Measurements from ENCODE around the gene MAGIX.
"Not testable (repeated sequence)": the region's sequence is repeated elsewhere in the genome, so short reads cannot be mapped to it uniquely, and the experiment has no call there.

The MAGIX gene

GRCh38 chrX:49147282-49147681 lies 15.3 kb upstream of the MAGIX start:
- Mint-ChIP-seq H3K27ac (ENCODE audit: low read depth) (no peak overlapping the region), H3K27me3 (no peaks in the 10 kb centered on the region), H3K4me3 (no peak overlapping the region), H3K36me3 (ENCODE audit: insufficient read depth) (no peaks in the 10 kb centered on the region), H3K4me1 (no peaks in the 10 kb centered on the region), H3K9me3 (no peaks in the 10 kb centered on the region)
- ATAC-seq (replicated peaks; ENCODE audit: extremely low read depth, poor library complexity, severe bottlenecking) (no peak), DNase-seq (ENCODE audit: low spot score in 2 of 2) (no peak)

GRCh38 chrX:49147936-49148335 lies 14.6 kb upstream of the MAGIX start:
- ATAC-seq (replicated peaks; ENCODE audit: extremely low read depth, poor library complexity, severe bottlenecking) (no peak), DNase-seq (ENCODE audit: low spot score in 2 of 2) (no peak)
- no peak overlapping the region for H3K27ac Mint-ChIP-seq (ENCODE audit: low read depth)
- H3K27me3 Mint-ChIP-seq, result no peaks in the 10 kb centered on the region
- no peak overlapping the region for H3K4me3 Mint-ChIP-seq
- H3K4me1 Mint-ChIP-seq, result no peaks in the 10 kb centered on the region
- no peaks in the 10 kb centered on the region for H3K9me3 Mint-ChIP-seq
- H3K36me3 Mint-ChIP-seq (ENCODE audit: insufficient read depth), result no peaks in the 10 kb centered on the region

- H3K9me3 Mint-ChIP-seq; H3K4me3 Mint-ChIP-seq; ATAC-seq (replicated peaks; ENCODE audit: extremely low read depth, poor library complexity, severe bottlenecking); H3K27me3 Mint-ChIP-seq; H3K36me3 Mint-ChIP-seq (ENCODE audit: insufficient read depth); H3K27ac Mint-ChIP-seq (ENCODE audit: low read depth); DNase-seq (ENCODE audit: low spot score in 2 of 2); H3K4me1 Mint-ChIP-seq: not testable (repeated sequence)
Measured at GRCh38 chrX:49148390-49149100, 14.0 kb upstream of the MAGIX start.

GRCh38 chrX:49149291-49149690 lies 13.3 kb upstream of the MAGIX start:
- H3K9me3 Mint-ChIP-seq; H3K4me3 Mint-ChIP-seq; H3K36me3 Mint-ChIP-seq (ENCODE audit: insufficient read depth); H3K27ac Mint-ChIP-seq (ENCODE audit: low read depth); H3K27me3 Mint-ChIP-seq; ATAC-seq (replicated peaks; ENCODE audit: extremely low read depth, poor library complexity, severe bottlenecking); H3K4me1 Mint-ChIP-seq; DNase-seq (ENCODE audit: low spot score in 2 of 2): not testable (repeated sequence)

- H3K27ac Mint-ChIP-seq (ENCODE audit: low read depth), result no peak overlapping the region
- no peaks in the 10 kb centered on the region for H3K27me3 Mint-ChIP-seq
- peaks cover 8% of the 10 kb centered on the region for H3K36me3 Mint-ChIP-seq (ENCODE audit: insufficient read depth)
- no peaks in the 10 kb centered on the region for H3K9me3 Mint-ChIP-seq
- ATAC-seq (replicated peaks; ENCODE audit: extremely low read depth, poor library complexity, severe bottlenecking) (no peak), DNase-seq (ENCODE audit: low spot score in 2 of 2) (no peak)
- no peak overlapping the region for H3K4me3 Mint-ChIP-seq
- H3K4me1 Mint-ChIP-seq, result peaks cover 17% of the 10 kb centered on the region
Measured at GRCh38 chrX:49153467-49153866, 9.1 kb upstream of the MAGIX start.

- ATAC-seq (replicated peaks; ENCODE audit: extremely low read depth, poor library complexity, severe bottlenecking), result peak; percentile 16
- H3K4me3 Mint-ChIP-seq, result peak overlapping the region; percentile 93
- DNase-seq (ENCODE audit: low spot score in 2 of 2), result no peak
Measured at GRCh38 chrX:49155243-49155899, 7.2 kb upstream of the MAGIX start.

GRCh38 chrX:49155900-49156837 lies 6.4 kb upstream of the MAGIX start:
- Mint-ChIP-seq H3K27me3 (no peaks in the 10 kb centered on the region), H3K9me3 (no peaks in the 10 kb centered on the region), H3K36me3 (ENCODE audit: insufficient read depth) (peaks cover 8% of the 10 kb centered on the region), H3K4me1 (peaks cover 17% of the 10 kb centered on the region), H3K4me3 (peak overlapping the region; percentile 93), H3K27ac (ENCODE audit: low read depth) (peak overlapping the region; percentile 94)
- ATAC-seq (replicated peaks; ENCODE audit: extremely low read depth, poor library complexity, severe bottlenecking) (peak; percentile 93), DNase-seq (ENCODE audit: low spot score in 2 of 2) (peak; percentile 70 to 78)

More at GRCh38 chrX:49155243-49155899, 7.2 kb upstream of the MAGIX start:
- Mint-ChIP-seq H3K27ac (ENCODE audit: low read depth) (peak overlapping the region; percentile 94), H3K4me1 (peaks cover 17% of the 10 kb centered on the region), H3K9me3 (no peaks in the 10 kb centered on the region), H3K36me3 (ENCODE audit: insufficient read depth) (peaks cover 8% of the 10 kb centered on the region), H3K27me3 (no peaks in the 10 kb centered on the region)

- no peak for DNase-seq (ENCODE audit: low spot score in 2 of 2)
- Mint-ChIP-seq H3K9me3 (no peaks in the 10 kb centered on the region), H3K27ac (ENCODE audit: low read depth) (no peak overlapping the region), H3K27me3 (no peaks in the 10 kb centered on the region), H3K4me1 (peaks cover 17% of the 10 kb centered on the region), H3K36me3 (ENCODE audit: insufficient read depth) (peaks cover 8% of the 10 kb centered on the region), H3K4me3 (no peak overlapping the region)
- ATAC-seq (replicated peaks; ENCODE audit: extremely low read depth, poor library complexity, severe bottlenecking), result no peak
Measured at GRCh38 chrX:49157194-49157593, 5.4 kb upstream of the MAGIX start.

- Mint-ChIP-seq H3K4me3 (no peak overlapping the region), H3K9me3 (no peaks in the 10 kb centered on the region), H3K27ac (ENCODE audit: low read depth) (no peak overlapping the region), H3K36me3 (ENCODE audit: insufficient read depth) (peaks cover 9% of the 10 kb centered on the region), H3K4me1 (peaks cover 20% of the 10 kb centered on the region), H3K27me3 (no peaks in the 10 kb centered on the region)
- no peak for DNase-seq (ENCODE audit: low spot score in 2 of 2)
- ATAC-seq (replicated peaks; ENCODE audit: extremely low read depth, poor library complexity, severe bottlenecking), result no peak
Measured at GRCh38 chrX:49160908-49161307, 1.6 kb upstream of the MAGIX start.

- H3K36me3 Mint-ChIP-seq (ENCODE audit: insufficient read depth), result peaks cover 3% of the 10 kb centered on the region
- H3K4me3 Mint-ChIP-seq, result no peak overlapping the region
- no peak overlapping the region for H3K27ac Mint-ChIP-seq (ENCODE audit: low read depth)
- no peaks in the 10 kb centered on the region for H3K9me3 Mint-ChIP-seq
- no peaks in the 10 kb centered on the region for H3K27me3 Mint-ChIP-seq
- ATAC-seq (replicated peaks; ENCODE audit: extremely low read depth, poor library complexity, severe bottlenecking) (no peak), DNase-seq (ENCODE audit: low spot score in 2 of 2) (no peak)
- peaks cover 21% of the 10 kb centered on the region for H3K4me1 Mint-ChIP-seq
Measured at GRCh38 chrX:49161632-49162031, 926 bp upstream of the MAGIX start.

GRCh38 chrX:49163555-49164419 lies 1.2 kb downstream of the MAGIX start:
- Mint-ChIP-seq H3K9me3 (no peaks in the 10 kb centered on the region), H3K27me3 (no peaks in the 10 kb centered on the region), H3K27ac (ENCODE audit: low read depth) (peak overlapping the region; percentile 91), H3K4me1 (peaks cover 30% of the 10 kb centered on the region), H3K36me3 (ENCODE audit: insufficient read depth) (peaks cover 5% of the 10 kb centered on the region), H3K4me3 (peak overlapping the region; percentile 74)
- DNase-seq (ENCODE audit: low spot score in 2 of 2) (peak; percentile 64 to 70), ATAC-seq (replicated peaks; ENCODE audit: extremely low read depth, poor library complexity, severe bottlenecking) (peak; percentile 45)

Measured in central memory CD8-positive, alpha-beta T cell (primary cell).